ENCODE data around the gene CPNE1. TPM values are rescaled to one million over a fixed set of nuclear protein-coding genes. Genes with fewer than 3 reads are reported as not detected.
A peak's percentile ranks its signal among the peaks of the same experiment; 100 is the strongest.

The CPNE1 gene
- total RNA-seq, 1 experiment from 2014 or later, result 217 TPM

DNA sequence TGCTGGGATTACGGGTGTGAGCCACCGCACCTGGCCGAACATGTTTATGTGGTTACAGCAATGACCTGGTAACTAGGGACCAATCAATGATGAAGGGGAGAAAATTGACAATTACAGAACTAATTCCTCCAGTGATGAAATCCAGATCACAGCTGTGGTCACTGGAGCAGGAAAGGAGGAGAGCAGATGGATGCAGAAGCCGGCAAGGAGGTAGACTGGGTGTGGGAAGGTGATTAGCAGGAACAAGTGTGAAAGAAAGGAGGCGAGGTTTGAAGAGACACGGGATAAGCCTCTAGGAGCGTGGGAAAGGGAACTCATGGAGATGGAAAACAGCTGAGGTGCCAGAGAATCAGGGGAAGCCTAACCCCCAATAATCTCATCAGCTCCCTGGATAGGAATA, 66.2 kb downstream of the CPNE1 start:
- in situ Hi-C loops (cut with HindIII; ENCODE audit: low pct_unique_long_range_greater_than_20kb, low sequenced_read_pairs) (no loop called here), intact Hi-C loops (cut with micrococcal nuclease; ENCODE audit: unreplicated experiment) (no loop called here)
- Histone ChIP-seq H3K36me3 (ENCODE audit: control insufficient read depth, insufficient read depth, low read length) (no peaks in the 10 kb centered on the region), H3K27ac (ENCODE audit: low read length) (no peak overlapping the region), H3K27me3 (ENCODE audit: control insufficient read depth, insufficient read depth, low read length) (no peaks in the 10 kb centered on the region), H3K9me3 (ENCODE audit: control insufficient read depth, insufficient read depth, low read depth, low read length) (no peaks in the 10 kb centered on the region), H3K4me1 (ENCODE audit: control insufficient read depth, insufficient read depth, low read length) (no peaks in the 10 kb centered on the region), H3K4me3 (ENCODE audit: low read depth in 2 of 2, low read length in 2 of 2) (no peak overlapping the region)
- POLR2A ChIA-PET, result no interaction called here
- no peak for TF ChIP-seq SIN3A (IDR thresholded peaks at IDR 0.05; ENCODE audit: borderline replicate concordance, insufficient read depth, low read depth, low read length)
- no peak for TF ChIP-seq TCF7L2 (IDR thresholded peaks at IDR 0.05; ENCODE audit: low read depth, low read length)
- TF ChIP-seq REST (IDR thresholded peaks at IDR 0.05; ENCODE audit: insufficient read depth in 1 of 2, low read depth in 2 of 2, low read length in 1 of 2), result no peak
- no peak for TF ChIP-seq CTCF (IDR thresholded peaks at IDR 0.05)
- TF ChIP-seq POLR2AphosphoS5 (IDR thresholded peaks at IDR 0.05; ENCODE audit: low read depth, low read length), result no peak
- no peak for ATAC-seq
- BruUV-seq (replicated peaks), result no TSS peak
- CTCF ChIA-PET, result no interaction called here
- DNase-seq (ENCODE audit: low read depth, low spot score), result no peak

- TF ChIP-seq TCF7L2 (IDR thresholded peaks at IDR 0.05; ENCODE audit: low read depth, low read length) (no peak), POLR2AphosphoS5 (IDR thresholded peaks at IDR 0.05; ENCODE audit: low read depth, low read length) (no peak), SIN3A (IDR thresholded peaks at IDR 0.05; ENCODE audit: borderline replicate concordance, insufficient read depth, low read depth, low read length) (no peak)
- intact Hi-C loops (cut with micrococcal nuclease; ENCODE audit: unreplicated experiment), result no loop called here
- POLR2A ChIA-PET, result no interaction called here
- H3K4me3 ChIP-seq (ENCODE audit: low read depth in 2 of 2, low read length in 2 of 2), result no peak overlapping the region
- H3K4me1 ChIP-seq (ENCODE audit: control insufficient read depth, insufficient read depth, low read length), result no peaks in the 10 kb centered on the region
- H3K9me3 ChIP-seq (ENCODE audit: control insufficient read depth, insufficient read depth, low read depth, low read length), result no peaks in the 10 kb centered on the region
- no peaks in the 10 kb centered on the region for H3K27me3 ChIP-seq (ENCODE audit: control insufficient read depth, insufficient read depth, low read length)
- ATAC-seq (no peak), DNase-seq (ENCODE audit: low read depth, low spot score) (no peak)
- no peaks in the 10 kb centered on the region for H3K36me3 ChIP-seq (ENCODE audit: control insufficient read depth, insufficient read depth, low read length)
- no peak overlapping the region for H3K27ac ChIP-seq (ENCODE audit: low read length)
- in situ Hi-C loops (cut with HindIII; ENCODE audit: low pct_unique_long_range_greater_than_20kb, low sequenced_read_pairs), result no loop called here
- CTCF ChIA-PET, result no interaction called here
- no TSS peak for BruUV-seq (replicated peaks)
Measured at GRCh38 chr20:35597186-35597585, 67.5 kb downstream of the CPNE1 start.

- no peaks in the 10 kb centered on the region for H3K36me3 ChIP-seq (ENCODE audit: control insufficient read depth, insufficient read depth, low read length)
- ChIA-PET POLR2A (no interaction called here), CTCF (no interaction called here)
- H3K9me3 ChIP-seq (ENCODE audit: control insufficient read depth, insufficient read depth, low read depth, low read length), result no peaks in the 10 kb centered on the region
- TF ChIP-seq POLR2AphosphoS5 (IDR thresholded peaks at IDR 0.05; ENCODE audit: low read depth, low read length), result no peak
- TF ChIP-seq REST (IDR thresholded peaks at IDR 0.05; ENCODE audit: insufficient read depth in 1 of 2, low read depth in 2 of 2, low read length in 1 of 2), result no peak
- no peak for TF ChIP-seq TCF7L2 (IDR thresholded peaks at IDR 0.05; ENCODE audit: low read depth, low read length)
- no peak for TF ChIP-seq SIN3A (IDR thresholded peaks at IDR 0.05; ENCODE audit: borderline replicate concordance, insufficient read depth, low read depth, low read length)
- TF ChIP-seq CTCF (IDR thresholded peaks at IDR 0.05), result no peak
- no peak overlapping the region for H3K27ac ChIP-seq (ENCODE audit: low read length)
- H3K4me1 ChIP-seq (ENCODE audit: control insufficient read depth, insufficient read depth, low read length), result no peaks in the 10 kb centered on the region
- H3K27me3 ChIP-seq (ENCODE audit: control insufficient read depth, insufficient read depth, low read length), result no peaks in the 10 kb centered on the region
- ATAC-seq (peak; percentile 14; the same call in 1 of the 2 replicates), DNase-seq (ENCODE audit: low read depth, low spot score) (no peak)
- no TSS peak for BruUV-seq (replicated peaks)
- in situ Hi-C loops (cut with HindIII; ENCODE audit: low pct_unique_long_range_greater_than_20kb, low sequenced_read_pairs), result no loop called here
- intact Hi-C loops (cut with micrococcal nuclease; ENCODE audit: unreplicated experiment), result no loop called here
- H3K4me3 ChIP-seq (ENCODE audit: low read depth in 2 of 2, low read length in 2 of 2), result no peak overlapping the region
Measured at GRCh38 chr20:35595901-35596300, 68.8 kb downstream of the CPNE1 start.
